Measurements from ENCODE around the gene FARS2.

DNA sequence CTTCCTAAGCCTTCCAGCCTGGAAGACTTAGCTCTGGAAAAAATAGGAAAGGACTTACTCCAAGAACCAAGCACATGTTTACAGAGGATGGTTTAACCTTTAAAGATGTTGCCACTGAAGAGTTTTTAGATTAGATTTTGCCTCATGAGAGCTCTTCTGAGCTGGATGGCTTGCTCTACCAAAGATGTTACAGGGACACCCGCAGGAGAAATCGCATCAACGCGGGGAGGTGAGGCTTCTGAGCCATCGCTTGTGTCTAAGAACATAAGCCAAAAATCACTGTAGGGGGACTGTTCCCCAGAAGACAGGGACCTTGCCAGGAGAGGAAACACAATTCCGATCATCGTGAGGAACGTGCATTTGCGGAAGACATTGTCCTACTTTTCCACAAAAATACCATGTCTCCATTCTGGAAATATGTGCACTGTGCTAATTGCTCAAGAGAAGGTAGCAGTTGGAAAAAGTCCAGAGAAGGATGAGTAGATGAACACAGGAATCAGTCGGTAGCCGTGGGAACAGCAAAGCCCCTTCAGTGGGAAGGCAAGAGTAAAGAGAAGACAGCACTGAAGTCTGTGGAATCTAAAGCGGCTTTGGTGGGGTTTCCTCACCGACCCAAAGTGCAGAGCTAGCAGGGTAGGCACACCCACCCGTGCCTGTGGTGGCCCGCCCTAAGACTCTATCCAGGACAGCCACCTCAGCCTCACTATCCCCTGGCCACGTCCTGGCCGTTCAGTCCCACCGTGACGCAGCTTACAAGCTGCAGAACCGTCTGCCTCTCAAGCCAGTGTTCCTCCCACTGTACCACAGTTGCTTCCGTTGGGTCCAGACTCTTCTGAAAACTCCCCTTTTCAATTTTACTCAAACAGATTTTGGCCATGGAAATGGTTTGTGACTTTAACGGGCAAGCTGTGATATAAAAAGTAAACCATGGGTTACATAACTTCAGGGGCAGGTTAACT, 410.6 kb downstream of the FARS2 start:
- TF ChIP-seq POLR2A (IDR thresholded peaks at IDR 0.05): no peak
- TF ChIP-seq, protein P1, sequence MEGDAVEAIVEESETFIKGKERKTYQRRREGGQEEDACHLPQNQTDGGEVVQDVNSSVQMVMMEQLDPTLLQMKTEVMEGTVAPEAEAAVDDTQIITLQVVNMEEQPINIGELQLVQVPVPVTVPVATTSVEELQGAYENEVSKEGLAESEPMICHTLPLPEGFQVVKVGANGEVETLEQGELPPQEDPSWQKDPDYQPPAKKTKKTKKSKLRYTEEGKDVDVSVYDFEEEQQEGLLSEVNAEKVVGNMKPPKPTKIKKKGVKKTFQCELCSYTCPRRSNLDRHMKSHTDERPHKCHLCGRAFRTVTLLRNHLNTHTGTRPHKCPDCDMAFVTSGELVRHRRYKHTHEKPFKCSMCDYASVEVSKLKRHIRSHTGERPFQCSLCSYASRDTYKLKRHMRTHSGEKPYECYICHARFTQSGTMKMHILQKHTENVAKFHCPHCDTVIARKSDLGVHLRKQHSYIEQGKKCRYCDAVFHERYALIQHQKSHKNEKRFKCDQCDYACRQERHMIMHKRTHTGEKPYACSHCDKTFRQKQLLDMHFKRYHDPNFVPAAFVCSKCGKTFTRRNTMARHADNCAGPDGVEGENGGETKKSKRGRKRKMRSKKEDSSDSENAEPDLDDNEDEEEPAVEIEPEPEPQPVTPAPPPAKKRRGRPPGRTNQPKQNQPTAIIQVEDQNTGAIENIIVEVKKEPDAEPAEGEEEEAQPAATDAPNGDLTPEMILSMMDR (IDR thresholded peaks at IDR 0.05): no peak
- no peak for TF ChIP-seq POLR2AphosphoS5 (IDR thresholded peaks at IDR 0.05)
- TF ChIP-seq EP300 (IDR thresholded peaks at IDR 0.05; ENCODE audit: low read depth): no peak

Data from transverse colon (tissue), 4 donors.